Spleen (tissue), 7 donors: ENCODE results near the gene EML6.

Source experiments
- POLR2AphosphoS5 ChIP-seq, 3 donors: sonication (generic); formaldehyde crosslinking; IDR thresholded peaks; one replicate each; pipeline ENCODE4 v1.5.1; 2017; ENCODE audit warnings: antibody characterized with exemption in 3 of 3
- TF ChIP-seq, protein P1 (sequence below), 11 experiments: fragments of 200-600 bp in 7 of 11; fragments of 450-650 bp in 4 of 11; sonication (generic) in 4 of 11; IDR thresholded peaks in 8 of 11; conservative IDR thresholded peaks in 3 of 11; 1 replicate in 7 of 11; 2 replicates in 4 of 11; pipeline versions ENCODE4 v1.4.0 to v1.8.0; 2016 to 2021; ENCODE audit warnings: antibody characterized with exemption in 11 of 11, inconsistent platforms in 4 of 11, mild to moderate bottlenecking in 1 of 11
- donor health status: DM: no; HTN: no; CAD: no; lungs with moderate emphysema.
- donor health status: DM: no; HTN: no; CAD: no.
- donor health status: DM: no; HTN: no; CAD: no.

DNA sequence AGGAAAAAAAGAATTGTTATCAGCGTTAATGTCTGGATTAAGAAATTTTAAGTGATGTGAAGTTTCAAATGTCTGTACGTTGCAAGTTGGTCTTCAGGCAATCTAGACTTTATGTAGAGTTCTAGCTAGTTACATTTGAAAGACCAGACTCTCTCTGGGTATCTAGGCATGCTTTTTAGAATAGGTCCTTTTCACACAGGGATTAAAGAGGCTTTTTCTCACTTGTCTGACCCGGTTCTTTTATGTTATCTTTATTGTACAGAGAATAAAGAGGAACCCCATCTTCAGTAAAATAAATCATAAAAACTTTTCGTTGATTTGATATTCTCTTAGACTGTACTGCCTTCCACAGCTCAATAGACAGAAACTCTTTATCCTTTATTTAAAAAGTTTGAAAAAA is 8.5 kb upstream of the EML6 start:
- TF ChIP-seq, protein P1, sequence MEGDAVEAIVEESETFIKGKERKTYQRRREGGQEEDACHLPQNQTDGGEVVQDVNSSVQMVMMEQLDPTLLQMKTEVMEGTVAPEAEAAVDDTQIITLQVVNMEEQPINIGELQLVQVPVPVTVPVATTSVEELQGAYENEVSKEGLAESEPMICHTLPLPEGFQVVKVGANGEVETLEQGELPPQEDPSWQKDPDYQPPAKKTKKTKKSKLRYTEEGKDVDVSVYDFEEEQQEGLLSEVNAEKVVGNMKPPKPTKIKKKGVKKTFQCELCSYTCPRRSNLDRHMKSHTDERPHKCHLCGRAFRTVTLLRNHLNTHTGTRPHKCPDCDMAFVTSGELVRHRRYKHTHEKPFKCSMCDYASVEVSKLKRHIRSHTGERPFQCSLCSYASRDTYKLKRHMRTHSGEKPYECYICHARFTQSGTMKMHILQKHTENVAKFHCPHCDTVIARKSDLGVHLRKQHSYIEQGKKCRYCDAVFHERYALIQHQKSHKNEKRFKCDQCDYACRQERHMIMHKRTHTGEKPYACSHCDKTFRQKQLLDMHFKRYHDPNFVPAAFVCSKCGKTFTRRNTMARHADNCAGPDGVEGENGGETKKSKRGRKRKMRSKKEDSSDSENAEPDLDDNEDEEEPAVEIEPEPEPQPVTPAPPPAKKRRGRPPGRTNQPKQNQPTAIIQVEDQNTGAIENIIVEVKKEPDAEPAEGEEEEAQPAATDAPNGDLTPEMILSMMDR (IDR thresholded peaks at IDR 0.05 in 8 of 11, conservative IDR thresholded peaks at IDR 0.05 in 3 of 11), result no peak
- TF ChIP-seq POLR2AphosphoS5 (IDR thresholded peaks at IDR 0.05), result no peak
